Endothelial cell of umbilical vein (primary cell): ENCODE data around the gene RNF157. TPM values are rescaled to one million over a fixed set of nuclear protein-coding genes. Genes with fewer than 3 reads are reported as not detected.

ENCODE experiments used
- BruUV-seq: library from RNA; stranded (reverse); fragments of 400-500 nt; replicated peaks from 2 replicates; lab custom pipeline; 2021; lab: Mats Ljungman, UMichigan
- CTCF ChIA-PET: fragments of 300-600, 350-600 bp; sonication (Branson Sonifier 250); formaldehyde crosslinking; loops from one replicate; lab custom pipeline; 2021; ENCODE audit warnings: antibody characterized with exemption, inconsistent platforms; lab: Charles Lee
- POLR2A ChIA-PET: fragments of 300-600, 350-600 bp; sonication (Branson Sonifier 250); formaldehyde crosslinking; loops from one replicate; lab custom pipeline; 2021; ENCODE audit warnings: antibody characterized with exemption, inconsistent platforms; lab: Charles Lee
- DNase-seq: peaks from one replicate; pipeline ENCODE4 v3.0.0-alpha.2; 2011; ENCODE audit warnings: low read depth, low spot score
- FAIRE-seq: peaks from 2 replicates; lab custom pipeline; 2011; peaks lifted over from hg19 to GRCh38; lab: Jason Lieb, UNC
- H2AFZ ChIP-seq: 2 replicates; pipeline ENCODE4 v1.6.0; 2012; ENCODE audit warnings: low read depth, low read length, control low read depth, inconsistent platforms
- H3K27ac ChIP-seq: 2 replicates; pipeline ENCODE4 v1.5.1; 2011; ENCODE audit warnings: low read depth, mild to moderate bottlenecking, control low read depth, low read length, moderate library complexity; ENCODE audit not compliant: insufficient read depth
- H3K27me3 ChIP-seq, 2 experiments: 2 replicates each; pipeline versions ENCODE4 v1.6.0 to v1.6.1; 2011; ENCODE audit warnings: low read length in 2 of 2, mixed read lengths in 1 of 2; ENCODE audit not compliant: control insufficient read depth in 2 of 2, insufficient read depth in 2 of 2
- H3K36me3 ChIP-seq, 2 experiments: 2 replicates in 1 of 2; 3 replicates in 1 of 2; pipeline ENCODE4 v1.5.1; 2011; ENCODE audit warnings: low read length in 2 of 2, mild to moderate bottlenecking in 1 of 2, moderate library complexity in 1 of 2; ENCODE audit not compliant: control insufficient read depth in 2 of 2, insufficient read depth in 2 of 2; ENCODE audit errors: extremely low read depth in 1 of 2
- H3K4me1 ChIP-seq: 3 replicates; pipeline ENCODE4 v1.5.1; 2011; ENCODE audit warnings: mild to moderate bottlenecking, low read length; ENCODE audit not compliant: control insufficient read depth, insufficient read depth; ENCODE audit errors: extremely low read depth
- H3K4me2 ChIP-seq: 2 replicates; pipeline ENCODE4 v1.6.1; 2011; ENCODE audit warnings: low read length, control low read depth, mixed read lengths; ENCODE audit not compliant: insufficient read depth
- H3K4me3 ChIP-seq, 3 experiments: fragments of 200-600 bp in 1 of 3; sonication (generic), shearing (Covaris generic) in 1 of 3; replicated peaks in 1 of 3; 2 replicates each; pipeline ENCODE4 v1.5.1; 2011 to 2016; ENCODE audit warnings: control low read depth in 3 of 3, low read length in 3 of 3, mild to moderate bottlenecking in 2 of 3, inconsistent platforms in 1 of 3, low read depth in 1 of 3, moderate library complexity in 1 of 3; ENCODE audit not compliant: insufficient read depth in 1 of 3
- H3K79me2 ChIP-seq: 2 replicates; pipeline ENCODE4 v1.6.0; 2012; ENCODE audit warnings: low read length, inconsistent platforms; ENCODE audit not compliant: control insufficient read depth, insufficient read depth
- H3K9ac ChIP-seq: replicated peaks from 2 replicates; pipeline ENCODE3; 2011; ENCODE audit warnings: low read length, control low read depth; ENCODE audit not compliant: insufficient read depth; ENCODE audit errors: extremely low read depth
- H3K9me1 ChIP-seq: replicated peaks from 3 replicates; pipeline ENCODE4 v1.6.0; 2011; ENCODE audit warnings: mild to moderate bottlenecking, low read length; ENCODE audit not compliant: control insufficient read depth, insufficient read depth; ENCODE audit errors: extremely low read depth
- H3K9me3 ChIP-seq: replicated peaks from 2 replicates; pipeline ENCODE4 v1.5.1; 2012; ENCODE audit warnings: low read length, inconsistent platforms; ENCODE audit not compliant: control insufficient read depth, insufficient read depth
- H4K20me1 ChIP-seq: replicated peaks from 2 replicates; pipeline ENCODE3; 2011; ENCODE audit warnings: mild to moderate bottlenecking, low read length; ENCODE audit not compliant: control insufficient read depth, insufficient read depth; ENCODE audit errors: extremely low read depth
- CTCF ChIP-seq, 2 donors: IDR thresholded peaks; 1 replicate in 1 of 2; 2 replicates in 1 of 2; pipeline ENCODE4 v1.5.1; 2011; ENCODE audit warnings: low read length in 2 of 2, mild to moderate bottlenecking in 2 of 2, moderate library complexity in 2 of 2, control low read depth in 1 of 2, inconsistent platforms in 1 of 2, low read depth in 1 of 2; ENCODE audit not compliant: insufficient read depth in 1 of 2; ENCODE audit errors: extremely low read depth in 1 of 2
- EZH2 ChIP-seq: IDR thresholded peaks from 2 replicates; pipeline ENCODE4 v1.6.1; 2012; ENCODE audit warnings: borderline replicate concordance, low read depth, mild to moderate bottlenecking, moderate library complexity, low read length, inconsistent platforms; ENCODE audit not compliant: severe bottlenecking
- FOS ChIP-seq: IDR thresholded peaks from 2 replicates; pipeline ENCODE4 v1.6.1; 2011; ENCODE audit warnings: mild to moderate bottlenecking, low read length, moderate library complexity, borderline replicate concordance; ENCODE audit not compliant: insufficient read depth
- GATA2 ChIP-seq: IDR thresholded peaks from 2 replicates; pipeline ENCODE4 v1.7.0; 2011; ENCODE audit warnings: low read depth, mild to moderate bottlenecking, moderate library complexity, mixed read lengths, low read length; ENCODE audit not compliant: insufficient read length, insufficient read depth
- JUN ChIP-seq: IDR thresholded peaks from 2 replicates; pipeline ENCODE4 v1.6.1; 2011; ENCODE audit warnings: borderline replicate concordance, low read depth; ENCODE audit not compliant: insufficient read length, insufficient read depth
- MAX ChIP-seq: IDR thresholded peaks from 2 replicates; pipeline ENCODE4 v1.6.1; 2011; ENCODE audit not compliant: insufficient read depth, insufficient read length
- MYC ChIP-seq: IDR thresholded peaks from one replicate; pipeline ENCODE4 v1.6.1; 2011; ENCODE audit warnings: mild to moderate bottlenecking, low read depth, low read length
- POLR2A ChIP-seq: IDR thresholded peaks from 2 replicates; pipeline ENCODE4 v1.6.1; 2012; ENCODE audit warnings: low read depth, mild to moderate bottlenecking, control low read depth, low read length
- POLR2AphosphoS5 ChIP-seq: IDR thresholded peaks from 2 replicates; pipeline ENCODE4 v1.6.1; 2012; ENCODE audit warnings: low read depth, mild to moderate bottlenecking, control low read depth, low read length, moderate library complexity; ENCODE audit not compliant: insufficient read depth
- dilution Hi-C: fragments of 300-500 bp; cut with MboI; formaldehyde crosslinking; loops from one replicate; pipeline ENCODE4 v1.15.0; 2019; ENCODE audit warnings: low sequenced_read_pairs; ENCODE audit not compliant: extremely low pct_ligation_motif_present
- intact Hi-C: fragments of 100-400 bp; cut with micrococcal nuclease; formaldehyde crosslinking; loops from one replicate; pipeline ENCODE4 v1.10.0; 2022
- polyA plus RNA-seq, 4 experiments: library from polyadenylated mRNA; depleted of rRNA in 3 of 4; stranded (reverse) in 3 of 4; unstranded in 1 of 4; fragments of >200 nt; gene quantifications; 2 replicates each; pipeline versions ENCODE4 v1.2.1 to v1.2.3, GENCODE V29; 2011 to 2012; ENCODE audit warnings: missing spikeins in 1 of 4
- total RNA-seq: library from RNA; stranded (reverse); gene quantifications from 2 replicates; pipeline ENCODE4 v1.2.3, GENCODE V29; 2021

Gene RNF157
- total and polyA plus RNA-seq, 2 donors (not counting 3 experiments of a cell fraction or from before 2014, with no cell fraction given) = 0.07 to 0.86 TPM

GRCh38 chr17:76166906-76167305 lies 73.4 kb downstream of the RNF157 start:
- Histone ChIP-seq H3K4me2 (no peak overlapping the region), H3K9ac (no peak overlapping the region), H3K36me3 (no peaks in the 10 kb centered on the region), H3K9me3 (no peaks in the 10 kb centered on the region), H2AFZ (no peak overlapping the region), H3K27ac (no peak overlapping the region), H3K4me3 (no peak overlapping the region), H3K4me1 (no peaks in the 10 kb centered on the region), H3K79me2 (no peaks in the 10 kb centered on the region), H3K27me3 (peaks cover 1 to 3% of the 10 kb centered on the region in 2 experiments), H4K20me1 (no peaks in the 10 kb centered on the region), H3K9me1 (no peaks in the 10 kb centered on the region)
- intact Hi-C loops (no loop called here), dilution Hi-C loops (no loop called here)
- no TSS peak for BruUV-seq
- TF ChIP-seq CTCF (IDR thresholded peaks at IDR 0.05; ENCODE audit: extremely low read depth in 1 of 2, insufficient read depth in 1 of 2, low read depth in 1 of 2, low read length in 2 of 2) (no peak), MYC (no peak), JUN (no peak), POLR2AphosphoS5 (no peak), FOS (no peak), POLR2A (no peak), EZH2 (no peak), GATA2 (no peak), MAX (no peak)
- ChIA-PET CTCF (interaction anchor here (0.8 to 1.9 kb wide), 5 partner anchors 15 to 115 kb away, joined by 3 to 13 read pairs (median 4); no protein-coding TSS in a partner anchor), POLR2A (no interaction called here)
- DNase-seq = no peak
- no peak for FAIRE-seq
